Smooth muscle cell of the brain vasculature (primary cell): ENCODE measurements around the gene GFPT2.

ENCODE experiments used
- DNase-seq: peaks from one replicate; pipeline ENCODE4 v3.0.0-alpha.2; 2012; ENCODE audit warnings: low read depth, low spot score

Gene GFPT2

GRCh38 chr5:180353048-180353979 lies at the start of gene GFPT2:
Gene GFPT2, minus strand, starts transcription at chr5:180353336. Its CDS starts 119 bp downstream, at chr5:180353217.
- DNase-seq = no peak

- no peak for DNase-seq
Observed at GRCh38 chr5:180402716-180403115, 49.6 kb upstream of the GFPT2 start.

GRCh38 chr5:180401229-180401907 lies 48.2 kb upstream of the GFPT2 start:
- no peak for DNase-seq

- DNase-seq = no peak
Observed at GRCh38 chr5:180400416-180400815, 47.3 kb upstream of the GFPT2 start.

- no peak for DNase-seq
Observed at GRCh38 chr5:180399401-180400215, 46.5 kb upstream of the GFPT2 start.

- DNase-seq = no peak
Observed at GRCh38 chr5:180396926-180397325, 43.8 kb upstream of the GFPT2 start.

- DNase-seq = no peak
Observed at GRCh38 chr5:180395540-180396274, 42.6 kb upstream of the GFPT2 start.

GRCh38 chr5:180394031-180394636 lies 41.0 kb upstream of the GFPT2 start:
- no peak for DNase-seq

GRCh38 chr5:180391276-180391675 lies 38.1 kb upstream of the GFPT2 start:
- DNase-seq = no peak

- DNase-seq = no peak
Observed at GRCh38 chr5:180390441-180391190, 37.5 kb upstream of the GFPT2 start.

- no peak for DNase-seq
Observed at GRCh38 chr5:180389252-180390101, 36.3 kb upstream of the GFPT2 start.

GRCh38 chr5:180387798-180388197 lies 34.7 kb upstream of the GFPT2 start:
- DNase-seq = no peak

GRCh38 chr5:180382926-180383325 lies 29.8 kb upstream of the GFPT2 start:
- DNase-seq = no peak

GRCh38 chr5:180381851-180382480 lies 28.8 kb upstream of the GFPT2 start:
- no peak for DNase-seq

- DNase-seq = no peak
Observed at GRCh38 chr5:180381428-180381827, 28.3 kb upstream of the GFPT2 start.

GRCh38 chr5:180380856-180381255 lies 27.7 kb upstream of the GFPT2 start:
- DNase-seq = no peak

- DNase-seq = no peak
Observed at GRCh38 chr5:180380441-180380840, 27.3 kb upstream of the GFPT2 start.

GRCh38 chr5:180379355-180380070 lies 26.4 kb upstream of the GFPT2 start:
- no peak for DNase-seq
